A549 (cell line): Measurements from ENCODE around the gene DACH1. TPM values are rescaled to one million over a fixed set of nuclear protein-coding genes. Genes with fewer than 3 reads are reported as not detected.

Experiments used
- ATAC-seq, 2 experiments: fragments of 200-7000 bp in 1 of 2; fragments of >200 bp in 1 of 2; cut with Nextera tagmentation in 1 of 2; cut with Tn5 transposase in 1 of 2; 3 replicates each; pipeline versions ENCODE4 v1.8.0 to v1.9.1; 2018 to 2020; ENCODE audit warnings: mild to moderate bottlenecking in 1 of 2, moderate library complexity in 1 of 2
- CTCF ChIA-PET: fragments of 300-600 bp; sonication (Branson Sonifier 250); formaldehyde crosslinking; extraction: SDS; loops from one replicate; lab custom pipeline; 2021; ENCODE audit warnings: antibody characterized with exemption, inconsistent platforms; lab: Yijun Ruan, JAX
- POLR2A ChIA-PET: fragments of 350-600 bp; formaldehyde crosslinking; extraction: SDS; loops from one replicate; lab custom pipeline; 2021; ENCODE audit warnings: antibody characterized with exemption, inconsistent platforms; lab: Yijun Ruan, JAX
- DNase-seq, 2 experiments: peaks; one replicate each; pipeline versions ENCODE4 v3.0.0 to v3.0.0-alpha.2; 2011 to 2016; ENCODE audit warnings: low read depth in 1 of 2, low spot score in 1 of 2
- FAIRE-seq: peaks from 2 replicates; lab custom pipeline; 2011; peaks lifted over from hg19 to GRCh38; lab: Jason Lieb, UNC
- H3K27ac ChIP-seq, 2 experiments: fragments of >200 bp; sonication (Bioruptor Twin); formaldehyde crosslinking; 3 replicates each; pipeline ENCODE4 v1.5.1; 2016 to 2017
- H3K4me1 ChIP-seq: fragments of >200 bp; sonication (Bioruptor Twin); formaldehyde crosslinking; 3 replicates; pipeline ENCODE4 v1.6.1; 2016
- H3K4me2 ChIP-seq: fragments of >200 bp; sonication (Bioruptor Twin); formaldehyde crosslinking; 3 replicates; pipeline ENCODE4 v1.6.1; 2016
- H3K4me3 ChIP-seq: fragments of >200 bp; sonication (Bioruptor Twin); formaldehyde crosslinking; 3 replicates; pipeline ENCODE4 v1.5.1; 2016
- H3K9me3 ChIP-seq: fragments of >200 bp; sonication (Bioruptor Twin); formaldehyde crosslinking; 3 replicates; pipeline ENCODE4 v1.6.1; 2016
- CBX2 ChIP-seq: fragments of 200-600 bp; sonication (generic); IDR thresholded peaks from 2 replicates; pipeline ENCODE4 v1.6.1; 2016; ENCODE audit warnings: low read depth, mild to moderate bottlenecking, borderline replicate concordance
- CHD2 ChIP-seq: fragments of 150-350 bp; IDR thresholded peaks from 2 replicates; pipeline ENCODE4 v1.6.1; 2014; ENCODE audit warnings: low read length; ENCODE audit not compliant: partially characterized antibody
- EHMT2 ChIP-seq: fragments of 200-600 bp; sonication (generic); IDR thresholded peaks from 2 replicates; pipeline ENCODE4 v1.6.1; 2016; ENCODE audit warnings: antibody characterized with exemption, low read depth, mild to moderate bottlenecking, moderate library complexity
- FOXS1 ChIP-seq: fragments of 250-450 bp; sonication (Bioruptor Pico); IDR thresholded peaks from 2 replicates; pipeline ENCODE4 v1.5.0; 2020; ENCODE audit warnings: mild to moderate bottlenecking, moderate library complexity
- GATA3 ChIP-seq: IDR thresholded peaks from 2 replicates; pipeline ENCODE4 v1.6.1; 2012; ENCODE audit warnings: borderline replicate concordance
- KDM1A ChIP-seq: fragments of 200-600 bp; sonication (generic); IDR thresholded peaks from 2 replicates; pipeline ENCODE4 v1.6.1; 2016; ENCODE audit warnings: low read depth, mild to moderate bottlenecking
- MYC ChIP-seq: IDR thresholded peaks from 2 replicates; pipeline ENCODE4 v1.6.1; 2012; ENCODE audit warnings: mild to moderate bottlenecking, inconsistent platforms, low read length, improper control_type of control experiment, borderline replicate concordance
- NFE2L2 ChIP-seq: fragments of 150-350 bp; conservative IDR thresholded peaks from 2 replicates; pipeline ENCODE4 v1.6.1; 2014; ENCODE audit warnings: low read length
- NR3C1 ChIP-seq: fragments of >200 bp; sonication (Bioruptor Twin); formaldehyde crosslinking; IDR thresholded peaks from 3 replicates; pipeline ENCODE4 v1.6.1; 2017
- PBX3 ChIP-seq: IDR thresholded peaks from 2 replicates; pipeline ENCODE4 v1.6.1; 2012
- POLR2A ChIP-seq: IDR thresholded peaks from 2 replicates; pipeline ENCODE4 v1.6.1; 2012; ENCODE audit warnings: mild to moderate bottlenecking, low read length
- RCOR1 ChIP-seq: fragments of 150-350 bp; IDR thresholded peaks from 2 replicates; pipeline ENCODE4 v1.6.1; 2014; ENCODE audit warnings: antibody characterized with exemption, low read length, low read depth
- RNF2 ChIP-seq: fragments of 200-600 bp; sonication (generic); IDR thresholded peaks from 2 replicates; pipeline ENCODE4 v1.6.1; 2016; ENCODE audit warnings: low read depth, mild to moderate bottlenecking, antibody characterized with exemption, moderate library complexity, borderline replicate concordance
- SREBF2 ChIP-seq: fragments of 450-650 bp; IDR thresholded peaks from 2 replicates; pipeline ENCODE4 v1.6.1; 2014; ENCODE audit warnings: mild to moderate bottlenecking, moderate library complexity
- TFCP2L1 ChIP-seq: fragments of 250-450 bp; sonication (Bioruptor Pico); IDR thresholded peaks from 2 replicates; pipeline ENCODE4 v1.5.0; 2021; ENCODE audit warnings: mild to moderate bottlenecking
- ZNF302 ChIP-seq: fragments of 250-450 bp; sonication (Bioruptor Pico); IDR thresholded peaks from 2 replicates; pipeline ENCODE4 v1.9.0; 2021; ENCODE audit warnings: inconsistent platforms, mild to moderate bottlenecking, moderate library complexity
- WGBS: methylation state at CpG from one replicate; pipeline ENCODE4 v1.1.6; 2017; ENCODE audit errors: missing lambda C conversion rate; 5-methylcytosine and 5-hydroxymethylcytosine counted together
- polyA plus RNA-seq, 4 experiments: library from polyadenylated mRNA; depleted of rRNA in 3 of 4; stranded (reverse); fragments of >200 nt; fragmentation: RNase III in 1 of 4; extraction: RNeasy Plus Mini Kit Qiagen cat#74134 plus additional on column Dnase treatment in 1 of 4; gene quantifications; 2 replicates in 3 of 4; 3 replicates in 1 of 4; pipeline ENCODE4 v1.2.3, GENCODE V29; 2011 to 2017
- TF ChIP-seq, protein P1 (sequence below): fragments of >200 bp; sonication (Bioruptor Twin); formaldehyde crosslinking; IDR thresholded peaks from 2 replicates; pipeline ENCODE4 v1.6.1; 2016

The DACH1 gene
- polyA plus RNA-seq, 2 of the 4 experiments (the other 2 are of a cell fraction), result not detected

- Histone ChIP-seq H3K27ac (no peak overlapping the region), H3K4me3 (no peak overlapping the region), H3K9me3 (no peaks in the 10 kb centered on the region), H3K4me2 (no peak overlapping the region), H3K4me1 (no peaks in the 10 kb centered on the region)
- FAIRE-seq (no peak), DNase-seq (no peak)
- CTCF ChIA-PET, result no interaction called here
- TF ChIP-seq NFE2L2 (no peak), KDM1A (no peak), EHMT2 (no peak), POLR2A (no peak), CBX2 (no peak), TFCP2L1 (CRISPR knock-in tag) (no peak), PBX3 (no peak), NR3C1 (no peak), RNF2 (no peak)
- TF ChIP-seq, protein P1, sequence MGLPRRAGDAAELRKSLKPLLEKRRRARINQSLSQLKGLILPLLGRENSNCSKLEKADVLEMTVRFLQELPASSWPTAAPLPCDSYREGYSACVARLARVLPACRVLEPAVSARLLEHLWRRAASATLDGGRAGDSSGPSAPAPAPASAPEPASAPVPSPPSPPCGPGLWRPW, result no peak
- TF ChIP-seq, all 56 proteins: peak for 0
- no peak for ATAC-seq
- POLR2A ChIA-PET, result no interaction called here
These were observed 19.9 kb upstream of the DACH1 start for GRCh38 chr13:71886880-71887279.

DNA sequence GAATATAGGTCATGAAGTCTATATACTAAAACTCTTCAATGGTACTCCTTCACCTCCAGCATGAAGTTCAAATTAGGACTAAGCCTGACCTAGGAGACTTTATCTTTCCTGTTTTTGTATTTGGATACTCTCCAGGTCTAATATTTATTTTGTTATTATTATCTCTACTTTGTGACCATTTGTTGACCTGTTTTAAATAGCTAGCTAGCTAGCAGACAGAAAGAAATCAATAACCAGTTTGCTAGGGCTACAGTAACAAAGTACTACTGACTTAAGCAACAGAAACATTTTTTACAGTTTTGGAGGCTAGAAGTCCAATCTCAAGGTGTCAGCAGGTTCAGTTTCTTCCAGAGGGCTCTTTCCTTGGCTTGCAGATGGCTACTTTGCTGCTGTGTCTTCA, 15.1 kb upstream of the DACH1 start:
- CTCF ChIA-PET, result no interaction called here
- no peak for FAIRE-seq
- POLR2A ChIA-PET, result no interaction called here

DNA sequence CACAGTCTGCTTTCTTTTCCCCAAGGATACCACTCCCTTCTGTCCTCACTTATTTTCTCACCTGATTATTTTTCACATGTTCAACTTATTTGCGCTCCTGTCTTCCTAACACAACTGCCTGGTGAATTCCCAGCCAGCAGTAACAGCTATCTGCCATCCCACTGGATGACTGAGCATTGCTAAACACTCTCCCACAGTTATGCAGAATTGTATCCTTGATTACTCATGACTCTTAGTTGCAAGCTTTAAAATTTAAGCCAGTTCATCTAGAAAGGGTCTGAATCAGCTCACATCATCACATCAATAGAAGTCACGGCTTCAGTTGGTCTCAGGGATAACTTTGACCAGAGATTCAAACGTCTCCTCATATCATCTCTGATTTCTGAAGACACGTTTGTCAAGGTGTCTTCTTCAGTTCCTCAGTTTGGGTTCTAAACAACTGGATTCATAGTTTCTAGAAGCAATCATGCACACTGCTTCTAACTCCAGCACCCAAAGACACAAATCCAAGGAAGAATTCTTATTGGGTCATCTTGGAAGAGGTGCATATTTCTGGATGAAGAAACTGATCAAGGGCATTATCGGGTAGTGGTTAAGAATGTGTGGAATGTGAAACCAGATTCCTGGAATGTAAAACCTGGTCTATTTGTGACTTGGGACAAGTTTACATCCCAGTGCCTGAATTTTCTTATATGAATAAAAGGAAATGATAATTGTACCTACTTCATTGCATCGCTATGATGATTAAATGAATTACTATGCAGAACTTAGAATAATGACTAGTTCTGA, 13.9 kb upstream of the DACH1 start:
- CTCF ChIA-PET, result no interaction called here
- Histone ChIP-seq H3K27ac (no peak overlapping the region), H3K4me1 (no peaks in the 10 kb centered on the region), H3K4me3 (no peak overlapping the region), H3K9me3 (no peaks in the 10 kb centered on the region), H3K4me2 (no peak overlapping the region)
- TF ChIP-seq GATA3, result no peak
- 9% methylated on average over 5 of the region's 6 CpGs for WGBS
- FAIRE-seq (no peak), DNase-seq (no peak), ATAC-seq (no peak)
- POLR2A ChIA-PET, result no interaction called here

More for the DNA sequence above, 15.1 kb upstream of the DACH1 start:
- DNase-seq (no peak), ATAC-seq (no peak)
- Histone ChIP-seq H3K4me2 (no peak overlapping the region), H3K27ac (no peak overlapping the region), H3K4me1 (no peaks in the 10 kb centered on the region), H3K4me3 (no peak overlapping the region), H3K9me3 (no peaks in the 10 kb centered on the region)
- TF ChIP-seq EHMT2, result no peak
- no peak for TF ChIP-seq ZNF302 (CRISPR knock-in tag)
- no peak for TF ChIP-seq RCOR1
- no peak for TF ChIP-seq RNF2
- no peak for TF ChIP-seq FOXS1 (CRISPR knock-in tag)
- no peak for TF ChIP-seq CHD2

DNA sequence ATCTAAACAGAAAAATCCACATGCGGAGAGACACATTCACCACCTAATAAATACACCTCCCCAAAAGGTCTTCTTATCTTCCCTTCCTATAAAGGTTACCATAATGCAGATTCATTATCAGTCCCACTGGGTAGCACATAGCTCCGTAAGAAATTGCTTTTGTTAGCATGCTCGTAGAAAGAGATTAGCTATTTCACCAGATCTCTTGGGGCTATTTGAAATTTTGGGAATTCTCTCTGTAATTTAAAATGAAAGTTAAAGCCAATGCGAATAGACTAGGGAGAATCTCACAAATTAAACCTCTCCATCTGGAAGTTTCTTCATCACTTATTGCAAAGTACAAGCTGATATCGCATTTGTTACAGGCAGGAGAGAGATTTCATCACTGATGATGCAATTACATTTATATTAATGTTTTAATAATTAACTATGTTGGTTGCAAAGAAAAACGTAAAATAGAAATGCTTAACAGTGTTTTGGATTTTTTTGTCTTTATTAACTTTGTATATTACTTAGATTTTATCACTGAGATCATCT, 12.9 kb upstream of the DACH1 start:
- TF ChIP-seq SREBF2 (no peak), MYC (no peak)
- Histone ChIP-seq H3K27ac (no peak overlapping the region), H3K4me1 (no peaks in the 10 kb centered on the region), H3K9me3 (no peaks in the 10 kb centered on the region), H3K4me3 (no peak overlapping the region), H3K4me2 (no peak overlapping the region)
- ATAC-seq, result no peak
- no peak for FAIRE-seq
- WGBS, result 19% methylated on average over 6 of the region's 6 CpGs
- no peak for DNase-seq
- POLR2A ChIA-PET, result no interaction called here
- CTCF ChIA-PET, result interaction anchor here (1.0 to 1.8 kb wide), 3 partner anchors 8 to 32 kb away, joined by 3 to 9 read pairs (median 3); no protein-coding TSS in a partner anchor
